Heart right ventricle (tissue), 16 donors: ENCODE data around the gene IFITM10. TPM values are rescaled to one million over a fixed set of nuclear protein-coding genes. Genes with fewer than 3 reads are reported as not detected.

ENCODE experiments used
- ATAC-seq, 8 donors: fragments of 200-7000 bp; cut with Tn5 transposase; one replicate each; pipeline ENCODE4 v1.9.1; 2020; ENCODE audit warnings: mild to moderate bottlenecking in 8 of 8, moderate library complexity in 8 of 8, moderate number of reproducible peaks in 1 of 8
- DNase-seq, 2 donors: peaks; one replicate each; pipeline ENCODE4 v3.0.0-alpha.2; 2020
- H3K27ac ChIP-seq, 10 donors: fragments of 200-600 bp; sonication (generic) in 2 of 10; one replicate each; pipeline versions ENCODE4 v1.5.0 to v1.8.0; 2020 to 2022; ENCODE audit warnings: mild to moderate bottlenecking in 3 of 10
- H3K27me3 ChIP-seq, 7 donors: fragments of 200-600 bp; one replicate each; pipeline ENCODE4 v1.8.0; 2021 to 2022; ENCODE audit warnings: mild to moderate bottlenecking in 2 of 7
- H3K36me3 ChIP-seq, 9 donors: fragments of 200-600 bp; sonication (generic) in 1 of 9; one replicate each; pipeline versions ENCODE4 v1.5.0 to v1.8.0; 2020 to 2022; ENCODE audit warnings: mild to moderate bottlenecking in 2 of 9
- H3K4me1 ChIP-seq, 9 donors: fragments of 200-600 bp; sonication (generic) in 1 of 9; one replicate each; pipeline versions ENCODE4 v1.5.0 to v1.8.0; 2020 to 2022; ENCODE audit warnings: mild to moderate bottlenecking in 4 of 9
- H3K4me3 ChIP-seq, 10 donors: fragments of 200-600 bp; sonication (generic) in 2 of 10; one replicate each; pipeline versions ENCODE4 v1.5.0 to v1.8.0; 2020 to 2022; ENCODE audit warnings: mild to moderate bottlenecking in 7 of 10, moderate library complexity in 2 of 10
- H3K9me3 ChIP-seq, 11 donors: fragments of 200-600 bp in 10 of 11; sonication (generic) in 2 of 11; one replicate each; pipeline versions ENCODE4 v1.5.0 to v1.8.0; 2013 to 2022; ENCODE audit warnings: mild to moderate bottlenecking in 2 of 11, control low read depth in 1 of 11, moderate library complexity in 1 of 11
- CTCF ChIP-seq, 9 donors: fragments of 200-600 bp; sonication (generic) in 2 of 9; IDR thresholded peaks; one replicate each; pipeline versions ENCODE4 v1.5.0 to v1.8.0; 2021 to 2022; ENCODE audit warnings: antibody characterized with exemption in 9 of 9, mild to moderate bottlenecking in 5 of 9, moderate library complexity in 1 of 9
- WGBS, 2 donors: extraction: QIAGEN DNeasy Blood & Tissue Kit; methylation state at CpG; one replicate each; pipeline ENCODE4 v1.1.7; 2013; ENCODE audit warnings: inconsistent platforms in 1 of 2; 5-methylcytosine and 5-hydroxymethylcytosine counted together
- intact Hi-C, 10 donors: fragments of 100-400 bp; cut with DNase I; formaldehyde crosslinking; loops; one replicate each; pipeline versions ENCODE4 v1.11.1 to v1.14.2; 2022
- polyA plus RNA-seq, 2 donors: library from polyadenylated mRNA; stranded (reverse); fragments of 200-250 nt; gene quantifications; one replicate each; pipeline ENCODE4 v1.2.3, GENCODE V29; 2013
- total RNA-seq, 10 donors: library from RNA; stranded (reverse); fragmentation: NEBNext Ultra II Directional in 3 of 10; extraction: Animal tissue kit (Norgen Biotek cat#: 25700) in 3 of 10; gene quantifications; one replicate each; pipeline versions ENCODE4 v1.2.1 to v1.2.4, GENCODE V29; 2021 to 2023
- donor health status: Arrhythmogenic right ventricular cardiomyopathy.
- donor health status: ischemic (EF 13 %, LVEDD 7.1; RV severe dilation, severe dysfunction).
- donor health status: healthy with polysubstance abuse.
- donor health status: DM: no; HTN: yes; CAD: no.
- donor health status: DM: no; HTN: no; CAD: no.
- donor health status: ischemic (EF 25% LVEDD 6.9; RV normal size, moderate dysfunction).
- donor health status: ischemic (EF 25% LVEDD 5.7; RV mildly dilated, moderate dysfunction).
- donor health status: healthy.
- donor health status: DM: yes; HTN: yes; CAD: no.
- donor health status: Ischemic cardiomyopathy.
- donor health status: ischemic (EF 35%, LVEDD 5.7; RV mildly dilated, moderate dysfunction).
- donor health status: nonischemic (EF 11% LVEDD 7.7; RV severe dilation, severe dysfunction).
- donor health status: DM: yes; HTN: yes; CAD: no.
- donor health status: PGD.
- donor health status: ischemic (EF 29% LVEDD 5.4; RV normal size, mild dysfunction).
- donor health status: nonischemic (EF 23%, LVEDD 6.1; RV moderate dilation, normal function).

IFITM10 gene
- total and polyA plus RNA-seq, 12 donors = 0.07 to 2.4 (median 0.42) TPM

GRCh38 chr11:1759851-1760220 lies 9.4 kb upstream of the IFITM10 start:
- ATAC-seq (no peak), DNase-seq (no peak)
- intact Hi-C loops = loop anchor here in 5 of 10 donors (5.0 to 10.0 kb wide), 6 partner anchors 43 to 542 kb away; partner anchors contain the start of genes C11orf21 (in 1 of the 5), SYT8 (in 1 of the 5) and TSPAN32 (in 1 of the 5)
- Histone ChIP-seq H3K27me3 (no peaks in the 10 kb centered on the region), H3K36me3 (peaks cover 0 to 63% (median 29%) of the 10 kb centered on the region in 9 donors), H3K27ac (peak overlapping the region; percentile 93 to 99 (median 97)), H3K4me1 (peaks cover 39 to 93% (median 84%) of the 10 kb centered on the region in 9 donors), H3K9me3 (no peaks in the 10 kb centered on the region), H3K4me3 (peak overlapping the region in 6 of 10 donors; percentile 3 to 100 (median 51))
- 32 to 63% methylated on average over 5 of the region's 5 CpGs for WGBS, 2 donors
- no peak for TF ChIP-seq CTCF (IDR thresholded peaks at IDR 0.05)

GRCh38 chr11:1759151-1759850 lies 8.9 kb upstream of the IFITM10 start:
- WGBS, 2 donors = 89 to 94% methylated on average over 23 of the region's 23 CpGs
- intact Hi-C loops = loop anchor here in 3 of 10 donors (5.0 to 10.0 kb wide), 3 partner anchors 52 to 543 kb away; partner anchors contain the start of genes C11orf21 (in 1 of the 3) and TSPAN32 (in 1 of the 3)
- H3K4me3 ChIP-seq = peak overlapping the region in 3 of 10 donors; percentile 10 to 100 (median 87)
- no peaks in the 10 kb centered on the region for H3K27me3 ChIP-seq
- no peaks in the 10 kb centered on the region for H3K9me3 ChIP-seq
- peaks cover 0 to 67% (median 29%) of the 10 kb centered on the region in 9 donors for H3K36me3 ChIP-seq
- no peak for TF ChIP-seq CTCF (IDR thresholded peaks at IDR 0.05)
- DNase-seq (no peak), ATAC-seq (no peak)
- peak overlapping the region; percentile 93 to 99 (median 97) for H3K27ac ChIP-seq
- H3K4me1 ChIP-seq = peaks cover 40 to 93% (median 85%) of the 10 kb centered on the region in 9 donors

GRCh38 chr11:1758611-1759150 lies 8.3 kb upstream of the IFITM10 start:
- peaks cover 40 to 90% (median 82%) of the 10 kb centered on the region in 9 donors for H3K4me1 ChIP-seq
- intact Hi-C loops = loop anchor here in 3 of 10 donors (5.0 to 10.0 kb wide), 3 partner anchors 51 to 544 kb away; partner anchors contain the start of genes C11orf21 (in 1 of the 3) and TSPAN32 (in 1 of the 3)

More at GRCh38 chr11:1758611-1759150, 8.3 kb upstream of the IFITM10 start:
- Histone ChIP-seq H3K27ac (peak overlapping the region in 9 of 10 donors; percentile 93 to 99 (median 97)), H3K9me3 (no peaks in the 10 kb centered on the region), H3K4me3 (peak overlapping the region in 1 of 10 donors; percentile 37), H3K36me3 (peaks cover 0 to 72% (median 32%) of the 10 kb centered on the region in 9 donors), H3K27me3 (no peaks in the 10 kb centered on the region)
- TF ChIP-seq CTCF (IDR thresholded peaks at IDR 0.05) = no peak
- ATAC-seq (no peak), DNase-seq (no peak)
- 89 to 95% methylated on average over 21 of the region's 21 CpGs for WGBS, 2 donors
